AG09309 (cell line): ENCODE data around the gene ZSCAN16.
A peak's percentile ranks its signal among the peaks of the same experiment; 100 is the strongest.
"Not testable (repeated sequence)": the region's sequence is repeated elsewhere in the genome, so short reads cannot be mapped to it uniquely, and the experiment has no call there.

Source experiments
- DNase-seq: peaks from one replicate; pipeline ENCODE4 v3.0.0-alpha.2; 2010; ENCODE audit warnings: low read depth
- H3K4me3 ChIP-seq: 2 replicates; pipeline ENCODE4 v1.5.1; 2011; ENCODE audit warnings: mild to moderate bottlenecking, low read depth, low read length, moderate library complexity; ENCODE audit not compliant: control insufficient read depth
- TF ChIP-seq, protein P1 (sequence below): IDR thresholded peaks from 2 replicates; pipeline ENCODE4 v1.5.1; 2011; ENCODE audit warnings: mild to moderate bottlenecking, low read depth, low read length, inconsistent platforms; ENCODE audit not compliant: insufficient read depth, control insufficient read depth; ENCODE audit errors: missing control alignments

Gene ZSCAN16

DNA sequence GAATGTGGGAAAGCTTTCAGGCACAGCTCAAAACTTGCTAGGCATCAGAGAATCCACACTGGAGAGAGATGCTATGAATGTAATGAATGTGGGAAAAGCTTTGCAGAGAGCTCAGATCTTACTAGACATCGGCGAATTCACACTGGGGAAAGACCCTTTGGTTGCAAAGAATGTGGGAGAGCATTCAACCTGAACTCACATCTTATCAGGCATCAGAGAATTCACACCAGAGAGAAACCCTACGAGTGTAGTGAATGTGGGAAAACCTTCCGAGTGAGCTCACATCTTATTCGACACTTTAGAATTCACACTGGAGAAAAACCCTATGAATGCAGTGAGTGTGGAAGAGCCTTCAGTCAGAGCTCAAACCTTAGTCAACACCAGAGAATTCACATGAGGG lies 35.4 kb upstream of the ZSCAN16 start:
- TF ChIP-seq, protein P1, sequence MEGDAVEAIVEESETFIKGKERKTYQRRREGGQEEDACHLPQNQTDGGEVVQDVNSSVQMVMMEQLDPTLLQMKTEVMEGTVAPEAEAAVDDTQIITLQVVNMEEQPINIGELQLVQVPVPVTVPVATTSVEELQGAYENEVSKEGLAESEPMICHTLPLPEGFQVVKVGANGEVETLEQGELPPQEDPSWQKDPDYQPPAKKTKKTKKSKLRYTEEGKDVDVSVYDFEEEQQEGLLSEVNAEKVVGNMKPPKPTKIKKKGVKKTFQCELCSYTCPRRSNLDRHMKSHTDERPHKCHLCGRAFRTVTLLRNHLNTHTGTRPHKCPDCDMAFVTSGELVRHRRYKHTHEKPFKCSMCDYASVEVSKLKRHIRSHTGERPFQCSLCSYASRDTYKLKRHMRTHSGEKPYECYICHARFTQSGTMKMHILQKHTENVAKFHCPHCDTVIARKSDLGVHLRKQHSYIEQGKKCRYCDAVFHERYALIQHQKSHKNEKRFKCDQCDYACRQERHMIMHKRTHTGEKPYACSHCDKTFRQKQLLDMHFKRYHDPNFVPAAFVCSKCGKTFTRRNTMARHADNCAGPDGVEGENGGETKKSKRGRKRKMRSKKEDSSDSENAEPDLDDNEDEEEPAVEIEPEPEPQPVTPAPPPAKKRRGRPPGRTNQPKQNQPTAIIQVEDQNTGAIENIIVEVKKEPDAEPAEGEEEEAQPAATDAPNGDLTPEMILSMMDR, result no peak
- no peak for DNase-seq
- H3K4me3 ChIP-seq, result no peak overlapping the region

GRCh38 chr6:28090917-28091586 lies 33.4 kb upstream of the ZSCAN16 start:
- DNase-seq, result no peak
- peak overlapping the region; percentile 33 for H3K4me3 ChIP-seq

DNA sequence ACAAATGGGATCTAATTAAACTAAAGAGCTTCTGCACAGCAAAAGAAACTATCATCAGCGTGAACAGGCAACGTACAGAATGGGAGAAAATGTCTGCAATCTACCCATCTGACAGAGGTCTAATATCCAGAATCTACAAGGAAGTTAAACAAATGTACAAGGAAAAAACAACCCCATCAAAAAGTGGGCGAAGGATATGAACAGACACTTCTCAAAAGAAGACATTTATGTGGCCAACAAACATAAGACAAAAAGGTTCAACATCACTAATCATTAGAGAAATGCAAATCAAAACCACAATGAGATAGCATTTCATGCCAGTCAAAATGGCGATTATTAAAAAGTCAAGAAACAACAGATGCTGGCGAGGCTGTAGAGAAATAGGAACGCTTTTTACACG lies 22.2 kb upstream of the ZSCAN16 start:
- not testable (repeated sequence) for H3K4me3 ChIP-seq, DNase-seq

More at GRCh38 chr6:28090917-28091586, 33.4 kb upstream of the ZSCAN16 start:
- TF ChIP-seq, protein P1, result no peak

DNA sequence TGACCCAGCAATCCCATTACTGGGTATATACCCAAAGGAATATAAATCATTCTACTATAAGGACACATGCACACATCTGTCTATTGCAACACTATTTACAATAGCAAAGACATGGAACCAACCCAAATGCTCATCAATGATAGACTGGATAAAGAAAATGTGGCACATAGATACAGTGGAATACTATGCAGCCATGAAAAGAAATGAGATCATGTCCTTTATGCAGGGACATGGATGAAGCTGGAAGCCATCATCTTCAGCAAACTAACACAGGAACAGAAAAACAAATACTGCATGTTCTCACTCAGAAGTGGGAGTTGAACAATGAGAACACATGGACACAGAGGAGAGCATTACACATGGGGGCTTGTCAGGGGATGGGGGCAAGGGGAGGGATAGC lies 21.7 kb upstream of the ZSCAN16 start:
- DNase-seq, result not testable (repeated sequence)

DNA sequence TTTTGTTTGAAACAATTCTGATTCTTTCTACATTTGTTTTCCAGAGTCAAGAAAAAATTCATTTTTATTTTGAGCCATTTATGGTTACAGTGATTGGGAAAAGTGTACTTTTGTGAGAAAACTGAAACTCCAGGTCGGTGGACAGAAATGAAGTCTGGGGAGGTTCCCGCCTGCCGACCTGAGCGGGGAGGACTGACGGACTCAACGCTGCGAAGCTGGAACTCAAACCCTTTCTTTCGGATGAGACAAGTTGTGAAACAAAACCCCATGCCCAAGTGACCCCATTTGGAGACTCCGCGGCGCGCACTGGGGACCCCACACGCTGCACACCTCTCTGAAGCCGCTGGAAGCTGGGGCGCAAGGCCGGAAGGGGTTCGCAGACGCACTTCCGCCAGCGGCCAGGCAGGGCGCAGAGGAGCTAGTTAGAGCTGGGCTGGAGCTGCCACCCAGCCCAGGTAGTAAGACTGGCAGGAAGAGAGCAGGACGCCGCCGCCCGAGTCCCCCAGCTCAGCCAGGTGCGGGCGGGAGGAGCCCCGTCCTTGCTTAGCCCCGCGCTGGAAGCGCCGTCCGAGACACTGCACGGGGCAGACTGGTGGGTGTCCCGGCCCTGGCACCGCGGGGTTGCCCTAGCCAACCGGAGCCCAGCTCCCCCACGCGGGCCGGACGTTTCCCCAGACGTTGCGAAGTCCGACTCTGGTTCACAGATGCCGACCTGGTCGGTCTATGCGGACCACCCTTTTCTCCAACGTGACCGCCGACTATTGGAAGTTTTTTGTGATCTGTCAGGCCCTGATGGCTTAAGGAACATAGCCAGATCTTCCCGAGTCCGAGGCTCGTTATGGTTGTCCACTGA lies 19.8 kb upstream of the ZSCAN16 start:
- DNase-seq, result peak; percentile 16
- H3K4me3 ChIP-seq, result peak overlapping the region; percentile 71
- TF ChIP-seq, protein P1, result peak; percentile 68

More for the DNA sequence above, 21.7 kb upstream of the ZSCAN16 start:
- H3K4me3 ChIP-seq, result not testable (repeated sequence)

GRCh38 chr6:28105245-28105639 lies 19.2 kb upstream of the ZSCAN16 start:
- TF ChIP-seq, protein P1, result no peak
- DNase-seq, result no peak
- H3K4me3 ChIP-seq, result peak overlapping the region; percentile 71

- no peak overlapping the region for H3K4me3 ChIP-seq
- TF ChIP-seq, protein P1, result no peak
- DNase-seq, result no peak
Measured at GRCh38 chr6:28107506-28107905, 16.9 kb upstream of the ZSCAN16 start.
